Prostate gland (tissue), 2 donors: ENCODE measurements around the gene LST1.

Experiments
- CTCF ChIP-seq, 4 experiments: fragments of 200-600 bp in 2 of 4; fragments of 450-650 bp in 2 of 4; sonication (generic) in 2 of 4; IDR thresholded peaks; 1 replicate in 3 of 4; 2 replicates in 1 of 4; pipeline ENCODE4 v1.5.1; 2016 to 2019; ENCODE audit warnings: antibody characterized with exemption in 4 of 4, mild to moderate bottlenecking in 2 of 4, moderate library complexity in 2 of 4
- POLR2A ChIP-seq: fragments of 450-650 bp; IDR thresholded peaks from one replicate; pipeline ENCODE4 v1.6.1; 2016; ENCODE audit warnings: antibody characterized with exemption, mild to moderate bottlenecking
- POLR2AphosphoS5 ChIP-seq: sonication (generic); formaldehyde crosslinking; IDR thresholded peaks from one replicate; pipeline ENCODE4 v1.6.1; 2017; ENCODE audit warnings: antibody characterized with exemption

GRCh38 chr6:31576897-31577578, 9.0 kb upstream of the LST1 start:
- TF ChIP-seq POLR2A: no peak
- TF ChIP-seq CTCF (IDR thresholded peaks at IDR 0.05): no peak
- no peak for TF ChIP-seq POLR2AphosphoS5
